ENCODE measurements around the gene SLX4IP.
"Not testable (repeated sequence)": the region's sequence is repeated elsewhere in the genome, so short reads cannot be mapped to it uniquely, and the experiment has no call there.

SLX4IP gene

GRCh38 chr20:10434832-10435812, at the start of gene SLX4IP:
SLX4IP (plus strand) TSS chr20:10435305; CDS start chr20:10458205, 22,900 bp downstream.
- DNase-seq, result peak; percentile 98

- no peak for DNase-seq
These were observed 49.1 kb upstream of the SLX4IP start for GRCh38 chr20:10385850-10386544.

DNA sequence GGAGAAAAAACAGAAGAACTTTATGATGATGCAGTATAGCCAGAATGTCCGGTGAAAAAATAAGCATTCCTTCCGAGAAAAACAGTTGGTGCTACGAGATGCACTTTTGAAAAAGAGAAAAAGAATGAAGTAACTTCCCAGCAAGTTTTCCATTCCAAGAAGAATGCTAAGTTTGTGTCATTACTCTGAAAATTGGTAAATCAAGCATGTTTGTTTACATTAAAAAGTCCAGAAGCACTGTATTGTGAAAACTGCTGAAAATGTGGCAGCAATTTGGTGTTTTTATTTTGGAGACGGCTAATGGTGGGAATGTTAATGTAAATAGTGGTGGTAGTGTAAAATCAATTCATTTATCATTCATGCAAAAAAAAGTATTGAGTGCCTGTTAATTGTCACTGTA, 47.4 kb upstream of the SLX4IP start:
- DNase-seq, result no peak

GRCh38 chr20:10388597-10388996, 46.5 kb upstream of the SLX4IP start:
- no peak for DNase-seq

DNA sequence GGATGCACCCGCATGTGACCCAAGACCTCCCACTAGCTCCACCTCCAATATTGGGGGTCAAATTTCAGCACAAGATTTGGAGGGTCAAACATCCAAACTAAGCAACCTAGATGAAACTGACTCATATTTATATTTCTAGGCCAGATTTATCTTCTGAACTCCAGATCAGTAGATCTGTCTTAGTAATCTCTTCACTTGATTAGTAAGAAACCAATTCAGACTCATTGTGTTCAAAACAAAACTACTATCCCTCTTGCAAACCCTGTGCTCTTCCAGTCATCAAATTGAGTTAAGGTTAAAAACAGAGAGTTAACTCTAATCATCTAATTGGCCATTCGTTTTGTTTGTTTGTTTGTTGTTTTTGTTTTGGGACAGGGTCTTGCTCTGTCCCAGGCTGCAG, 44.4 kb upstream of the SLX4IP start:
- DNase-seq, result no peak

GRCh38 chr20:10394752-10395151, 40.4 kb upstream of the SLX4IP start:
- DNase-seq, result not testable (repeated sequence)

DNA sequence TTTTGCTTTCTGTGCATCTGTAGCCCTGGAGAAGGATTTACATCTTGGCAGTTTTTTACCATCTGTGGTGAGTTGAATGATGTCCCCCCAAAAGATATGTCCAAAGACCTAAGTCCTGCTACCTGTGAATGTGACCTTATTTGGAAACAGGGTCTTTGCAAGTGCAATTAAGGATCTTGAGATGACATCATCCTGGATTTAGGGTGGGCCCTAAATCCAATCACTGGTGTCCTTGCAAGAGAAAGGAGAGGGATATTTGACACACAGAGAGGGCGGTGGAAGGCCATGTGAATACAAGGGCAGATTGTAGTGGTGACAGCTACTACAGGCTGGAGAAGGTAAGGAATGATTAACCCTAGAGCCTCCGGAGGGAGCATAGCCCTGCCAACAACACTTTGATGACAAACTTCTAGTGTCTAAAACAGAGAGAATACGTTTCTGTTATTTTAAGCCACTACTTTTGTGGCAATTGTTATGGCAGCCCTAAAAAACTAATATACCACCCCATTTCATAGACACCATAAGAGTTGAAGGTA, 36.2 kb upstream of the SLX4IP start:
- peak; percentile 54 for DNase-seq

DNA sequence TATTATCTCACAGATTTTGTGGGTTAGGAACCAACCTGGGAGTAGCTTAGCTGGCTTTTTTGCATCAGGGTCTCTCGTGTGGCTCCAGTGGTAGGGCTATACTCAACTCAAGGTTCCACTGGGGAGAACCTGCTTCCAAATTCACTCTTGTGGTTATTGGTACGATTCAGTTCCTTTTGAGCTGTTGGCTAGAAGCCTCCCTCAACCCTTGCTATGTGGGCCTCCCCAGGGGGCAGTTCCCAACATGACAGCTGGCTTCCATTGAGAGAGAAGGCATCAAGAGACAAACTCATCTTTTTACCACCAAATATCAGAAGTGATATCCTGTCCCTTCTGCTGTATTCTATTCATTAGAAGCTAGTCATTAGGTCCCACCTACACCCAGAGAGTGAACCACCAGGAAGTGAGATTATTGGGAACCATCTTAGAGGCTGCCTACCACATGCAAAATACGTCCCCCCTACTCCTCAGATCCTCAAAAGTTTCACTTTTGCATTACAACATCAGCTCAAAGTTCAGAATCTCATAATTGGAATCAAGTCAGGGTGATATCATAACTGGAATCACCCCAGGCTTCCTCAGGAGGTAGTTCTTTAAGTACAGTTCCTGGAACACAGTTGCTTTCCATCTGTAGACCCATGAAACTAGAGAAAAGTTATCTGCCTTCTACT, 32.0 kb upstream of the SLX4IP start:
- DNase-seq, result no peak

DNA sequence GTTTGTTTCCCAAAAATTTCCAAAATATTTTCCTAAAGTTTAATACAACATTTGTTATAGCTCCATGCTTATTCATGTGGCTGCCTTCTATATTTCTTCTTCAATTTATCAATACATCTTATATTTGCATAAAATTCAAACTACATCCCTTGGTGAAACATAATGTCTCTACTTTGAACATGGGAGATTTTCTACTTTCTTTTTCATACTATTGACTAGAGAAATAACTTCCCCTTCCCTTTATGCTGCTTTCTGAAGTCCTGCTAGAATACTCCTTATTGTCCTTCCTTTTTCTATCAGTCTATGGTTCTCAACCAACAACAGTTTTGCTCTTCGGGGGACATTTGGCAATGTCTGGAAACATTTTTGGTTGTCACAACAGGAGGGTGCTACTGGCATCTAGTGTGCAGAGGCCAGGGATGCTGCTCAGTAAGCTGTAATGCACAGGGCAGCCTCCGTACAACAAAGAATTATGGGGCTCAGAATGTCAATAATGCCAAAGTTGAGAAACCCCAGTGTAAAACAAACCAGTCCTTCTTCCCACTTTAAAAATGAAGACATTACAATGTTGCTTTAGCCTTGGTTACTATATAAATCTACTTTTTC, 31.0 kb upstream of the SLX4IP start:
- DNase-seq, result no peak

GRCh38 chr20:10404959-10405530, 30.1 kb upstream of the SLX4IP start:
- DNase-seq, result no peak

- no peak for DNase-seq
These were observed 26.8 kb upstream of the SLX4IP start for GRCh38 chr20:10408108-10408813.

DNA sequence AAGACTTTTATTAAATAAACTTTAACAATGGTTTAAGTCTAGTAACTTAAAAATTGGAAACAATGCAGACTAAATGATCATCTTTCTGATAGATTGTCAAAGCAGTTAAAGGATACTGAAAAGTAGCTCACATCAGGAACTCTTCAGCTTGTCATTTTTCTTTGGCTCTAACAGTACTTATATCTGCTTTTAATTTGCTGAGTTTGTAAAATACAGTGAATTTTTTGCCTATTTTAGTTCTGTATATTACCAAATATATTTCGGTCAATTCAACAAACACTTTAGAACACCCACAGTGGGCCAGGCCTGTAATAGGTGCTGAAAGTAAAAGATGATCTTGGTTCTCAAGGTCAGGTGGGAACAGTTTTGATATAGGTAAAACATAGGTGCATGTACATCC, 23.4 kb upstream of the SLX4IP start:
- no peak for DNase-seq

DNA sequence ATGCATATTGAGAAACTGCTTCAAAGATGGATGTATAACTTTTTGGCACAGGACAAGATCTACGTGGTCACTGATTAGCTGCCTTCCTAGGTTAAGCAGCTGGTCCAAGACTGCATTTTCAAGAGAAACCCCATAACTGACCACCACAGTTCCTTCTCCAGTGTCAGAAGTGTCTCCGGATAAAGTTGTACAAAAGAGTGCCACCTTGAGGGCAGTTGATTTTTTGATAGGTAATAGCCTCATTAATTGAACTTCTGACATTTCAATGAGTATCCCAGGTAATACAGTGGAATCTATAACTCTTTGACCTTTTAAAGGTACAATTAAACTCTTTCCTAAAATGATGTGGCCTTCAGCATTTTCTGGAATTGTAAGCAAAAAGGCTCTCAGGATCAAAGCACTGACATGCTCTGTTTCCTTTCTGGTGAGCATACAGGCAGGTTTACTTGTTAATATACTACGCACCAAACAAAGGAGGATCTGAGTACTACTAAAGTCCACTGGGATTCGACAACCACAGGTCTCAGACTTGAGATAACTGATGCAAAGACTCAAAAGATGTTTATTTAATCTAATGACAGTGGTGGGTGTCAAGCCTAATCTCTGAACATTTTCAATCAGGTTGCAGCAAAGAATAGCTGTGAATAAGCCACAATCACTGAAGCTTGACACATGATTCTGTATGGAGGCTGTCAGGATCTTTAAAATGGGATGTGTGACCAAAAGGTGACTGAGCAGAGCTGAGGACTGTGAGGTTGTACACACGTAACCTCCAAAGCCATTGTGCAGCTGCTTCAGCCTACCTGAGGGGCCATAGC, 22.3 kb upstream of the SLX4IP start:
- no peak for DNase-seq

DNA sequence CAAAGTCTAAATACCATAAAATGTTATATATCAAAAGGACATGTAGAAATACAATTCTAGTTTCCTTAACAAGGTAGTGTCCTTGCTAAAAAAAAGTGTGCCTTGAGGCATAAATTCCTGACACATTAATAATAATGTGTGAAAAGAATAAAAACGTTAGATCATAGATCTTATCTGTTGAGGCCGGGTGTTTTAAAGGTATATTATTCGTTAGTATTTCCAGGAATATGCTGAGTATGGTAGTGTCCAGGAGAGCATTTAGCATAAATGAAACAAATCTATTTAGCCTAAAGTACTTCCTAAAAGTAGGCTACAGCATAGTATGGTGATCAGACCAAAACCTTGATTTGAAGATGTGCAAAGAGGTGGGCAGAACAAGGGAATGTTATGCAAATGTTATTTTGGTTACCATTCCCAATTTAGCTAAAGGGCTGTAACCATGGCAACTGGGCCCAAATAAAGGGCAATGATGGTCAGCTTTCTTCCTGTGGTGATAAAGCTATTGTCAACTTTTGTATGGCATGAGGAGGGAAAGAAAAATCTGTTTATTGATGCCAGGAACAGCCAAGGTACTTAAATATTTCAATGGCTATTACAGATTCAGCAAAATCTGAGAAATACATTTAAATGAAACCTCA, 20.0 kb upstream of the SLX4IP start:
- no peak for DNase-seq

DNA sequence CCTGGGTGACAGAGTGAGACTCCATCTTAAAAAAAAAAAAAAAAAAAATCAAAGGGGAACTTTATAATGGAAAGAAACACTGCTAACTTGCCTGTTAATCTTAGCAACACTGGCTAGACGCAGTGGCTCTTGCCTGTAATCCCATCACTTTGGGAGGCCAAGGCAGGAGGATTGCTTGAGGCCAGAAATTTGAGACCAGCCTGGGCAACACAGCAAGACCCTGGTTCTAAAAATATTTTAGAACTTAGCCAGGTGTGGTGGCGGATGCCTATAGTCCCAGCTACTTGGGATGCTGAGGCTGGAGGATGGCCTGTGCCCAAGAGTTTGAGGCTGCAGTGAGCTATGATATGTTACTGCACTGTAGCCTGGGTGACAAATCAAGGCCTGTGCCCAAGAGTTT, 17.9 kb upstream of the SLX4IP start:
- not testable (repeated sequence) for DNase-seq

GRCh38 chr20:10419550-10420133, 15.5 kb upstream of the SLX4IP start:
- no peak for DNase-seq

DNA sequence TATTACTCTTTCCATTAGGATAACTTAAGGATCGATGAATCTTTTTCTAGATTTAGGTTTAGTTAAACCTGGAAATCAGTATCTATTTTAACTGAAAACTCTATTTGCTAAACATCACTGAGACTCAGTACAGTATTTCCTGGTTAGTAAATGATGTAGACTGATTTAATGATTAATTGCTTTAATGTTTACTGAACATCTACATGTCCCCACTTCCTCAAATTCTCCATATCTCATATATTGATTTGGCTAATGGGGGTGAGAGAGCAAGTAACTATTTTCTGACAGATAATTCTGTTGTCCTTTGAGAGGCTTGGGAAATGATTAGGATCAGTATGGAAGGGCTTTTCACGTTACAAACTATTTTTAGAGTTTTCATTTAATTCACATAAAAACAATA, 11.4 kb upstream of the SLX4IP start:
- no peak for DNase-seq

- peak; percentile 56 for DNase-seq
These were observed 7.9 kb upstream of the SLX4IP start for GRCh38 chr20:10427060-10427692.

GRCh38 chr20:10428008-10428407, 7.1 kb upstream of the SLX4IP start:
- peak; percentile 5 for DNase-seq
